GM19395 (cell line): Measurements from ENCODE around the gene CACNA1D.

Experiments used
- ATAC-seq: cut with Tn5 transposase; IDR thresholded peaks from one replicate; pipeline ENCODE4 v1.9.1; 2021; ENCODE audit warnings: mild to moderate bottlenecking, moderate library complexity; ENCODE audit not compliant: unreplicated experiment

Gene CACNA1D

DNA sequence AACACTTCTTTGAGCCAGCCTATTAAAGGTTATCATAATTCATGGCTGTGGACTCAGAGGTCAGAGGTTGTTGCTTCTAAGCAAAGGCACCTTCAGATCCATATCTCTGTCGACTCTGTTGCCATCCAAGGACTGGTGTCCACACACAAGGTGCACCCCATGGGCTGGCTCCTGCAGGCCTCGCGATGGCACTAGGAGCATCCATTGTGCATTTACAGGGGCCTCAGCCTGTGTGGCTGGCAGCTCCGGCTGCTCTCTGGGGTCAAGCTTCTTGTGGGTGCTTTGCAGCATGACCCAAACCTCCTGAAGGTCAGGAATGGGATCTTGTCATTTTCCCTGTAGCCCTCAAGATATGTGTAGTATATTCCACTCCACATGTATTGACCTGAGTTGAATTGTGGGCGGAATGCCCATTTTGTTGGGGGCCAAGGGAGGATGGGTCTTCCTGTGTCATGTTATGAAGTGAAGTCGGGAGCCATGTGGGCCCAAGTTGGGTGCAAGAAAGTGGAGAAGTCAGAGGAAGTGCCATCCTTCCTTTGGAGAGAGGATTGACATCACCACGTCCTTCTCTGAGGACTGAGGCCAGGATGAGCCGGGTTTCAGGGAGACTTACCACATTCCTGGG lies 308.0 kb downstream of the CACNA1D start:
- ATAC-seq = no peak

DNA sequence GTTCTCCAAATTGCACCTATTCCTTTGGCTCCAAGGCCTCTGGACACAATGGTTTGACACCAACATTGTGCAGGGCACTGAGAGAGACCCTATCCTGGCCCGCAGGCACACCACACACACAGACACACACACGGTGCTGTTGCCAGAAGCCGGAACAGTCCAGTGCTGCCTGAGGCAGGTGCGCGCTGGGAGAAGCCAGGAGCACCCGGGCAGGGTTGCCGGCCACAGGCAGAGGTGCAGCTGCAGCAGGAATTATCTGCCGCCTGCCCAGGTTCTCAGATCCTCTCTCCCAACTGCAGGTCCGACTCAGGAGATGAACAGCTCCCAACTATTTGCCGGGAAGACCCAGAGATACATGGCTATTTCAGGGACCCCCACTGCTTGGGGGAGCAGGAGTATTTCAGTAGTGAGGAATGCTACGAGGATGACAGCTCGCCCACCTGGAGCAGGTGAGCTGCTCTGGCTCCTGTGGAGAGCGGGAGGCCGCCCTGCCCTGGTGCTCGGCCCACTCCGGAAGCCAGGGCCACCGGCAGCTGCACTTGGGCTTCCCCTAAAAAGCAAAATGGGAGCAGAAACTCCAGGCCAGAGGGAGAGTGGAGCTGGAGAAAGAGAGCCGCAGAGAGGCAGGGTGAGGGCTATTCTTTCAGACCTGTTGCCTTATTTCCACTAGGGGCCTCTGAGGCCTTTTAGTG lies 308.9 kb downstream of the CACNA1D start:
- ATAC-seq = no peak

DNA sequence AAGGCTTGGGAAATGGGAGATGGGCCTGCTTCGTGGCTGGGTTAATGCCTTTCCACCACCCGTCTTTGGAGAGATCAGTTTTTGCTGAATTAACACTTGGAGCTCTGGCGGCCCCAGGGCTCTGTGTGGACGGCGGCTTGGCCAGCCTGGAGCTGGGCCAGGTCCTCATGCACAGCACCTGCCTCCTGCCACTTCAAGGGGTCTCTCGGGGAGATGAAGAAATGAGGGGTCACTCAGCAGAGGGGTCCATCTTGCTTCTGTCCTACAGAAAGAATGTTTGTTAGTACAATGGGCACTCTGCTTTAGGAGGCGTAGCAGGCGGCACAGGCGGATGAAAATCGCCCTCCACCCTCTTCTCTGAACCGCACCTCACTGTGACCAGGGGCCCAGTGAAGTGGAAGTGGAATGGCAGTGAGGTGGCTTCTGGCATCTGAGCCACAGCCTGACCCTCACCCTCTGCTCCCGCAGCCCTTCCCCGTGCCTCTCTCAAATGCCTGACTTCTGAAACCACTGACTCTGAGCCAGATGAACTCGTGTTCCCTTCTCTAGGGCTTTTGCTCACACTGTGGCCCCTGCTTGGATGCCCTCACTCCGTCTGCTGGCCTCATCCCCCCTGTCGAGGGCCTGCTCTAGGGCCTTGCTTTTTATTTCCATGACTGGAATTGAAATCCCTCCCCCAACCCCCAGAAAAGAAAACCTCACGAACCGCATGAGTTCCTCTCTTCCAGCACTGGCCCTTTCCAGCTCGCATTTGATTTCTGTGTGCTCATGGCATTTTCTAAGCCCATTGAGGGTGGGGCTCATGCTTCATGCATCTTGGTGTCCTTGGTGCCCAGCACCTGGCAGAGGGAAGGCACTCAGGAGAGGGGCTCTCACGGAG lies 309.6 kb downstream of the CACNA1D start:
- no peak for ATAC-seq

DNA sequence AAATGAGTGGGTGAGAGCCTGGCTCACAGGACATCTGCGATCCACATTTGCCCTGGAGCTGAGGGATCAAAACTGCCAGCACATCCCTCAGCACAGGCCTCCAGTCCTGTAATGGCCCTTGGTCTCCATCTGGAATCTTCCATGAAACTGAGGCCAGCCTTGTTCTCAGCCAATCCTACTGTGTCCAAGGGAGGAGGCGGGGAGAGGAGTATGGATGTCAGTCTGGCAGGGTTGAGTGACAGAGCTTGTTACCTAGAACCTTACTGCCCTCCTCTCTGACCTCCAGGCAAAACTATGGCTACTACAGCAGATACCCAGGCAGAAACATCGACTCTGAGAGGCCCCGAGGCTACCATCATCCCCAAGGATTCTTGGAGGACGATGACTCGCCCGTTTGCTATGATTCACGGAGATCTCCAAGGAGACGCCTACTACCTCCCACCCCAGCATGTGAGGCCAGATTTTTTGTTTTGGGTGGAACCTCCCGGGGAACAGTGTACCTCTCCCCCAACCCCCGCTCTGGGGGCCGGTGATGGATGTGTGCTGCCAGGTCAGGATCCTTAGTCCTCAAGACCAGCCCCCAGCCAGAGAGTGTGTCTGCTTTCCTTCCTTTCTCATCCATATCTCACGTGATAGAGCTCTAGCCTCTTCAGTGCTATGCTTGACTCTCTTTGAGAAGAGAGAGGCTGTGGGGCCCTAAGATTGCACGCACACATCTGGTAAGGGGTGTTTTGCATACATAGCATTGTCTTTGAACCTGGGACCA lies 310.5 kb downstream of the CACNA1D start:
- ATAC-seq = peak; percentile 80

GRCh38 chr3:53805463-53806159 lies 311.2 kb downstream of the CACNA1D start:
- ATAC-seq = no peak

- peak; percentile 55 for ATAC-seq
These were observed 312.0 kb downstream of the CACNA1D start for GRCh38 chr3:53806182-53807116.

GRCh38 chr3:53807117-53807810 lies 312.9 kb downstream of the CACNA1D start:
- ATAC-seq = peak; percentile 13

DNA sequence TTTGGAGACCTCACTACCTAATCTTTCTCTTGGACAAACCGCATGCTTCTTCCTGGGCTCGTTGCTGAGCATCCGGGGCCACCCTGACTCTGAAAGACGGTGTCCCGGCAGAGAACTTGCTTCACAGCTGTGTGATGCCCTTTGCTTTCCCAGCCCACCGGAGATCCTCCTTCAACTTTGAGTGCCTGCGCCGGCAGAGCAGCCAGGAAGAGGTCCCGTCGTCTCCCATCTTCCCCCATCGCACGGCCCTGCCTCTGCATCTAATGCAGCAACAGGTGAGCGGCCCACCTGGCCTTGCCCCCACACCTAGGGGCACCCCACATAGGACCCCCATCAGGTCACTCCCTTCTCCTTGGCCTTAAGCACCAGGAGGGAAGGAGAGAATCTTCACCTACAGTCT lies 314.1 kb downstream of the CACNA1D start:
- ATAC-seq = no peak

DNA sequence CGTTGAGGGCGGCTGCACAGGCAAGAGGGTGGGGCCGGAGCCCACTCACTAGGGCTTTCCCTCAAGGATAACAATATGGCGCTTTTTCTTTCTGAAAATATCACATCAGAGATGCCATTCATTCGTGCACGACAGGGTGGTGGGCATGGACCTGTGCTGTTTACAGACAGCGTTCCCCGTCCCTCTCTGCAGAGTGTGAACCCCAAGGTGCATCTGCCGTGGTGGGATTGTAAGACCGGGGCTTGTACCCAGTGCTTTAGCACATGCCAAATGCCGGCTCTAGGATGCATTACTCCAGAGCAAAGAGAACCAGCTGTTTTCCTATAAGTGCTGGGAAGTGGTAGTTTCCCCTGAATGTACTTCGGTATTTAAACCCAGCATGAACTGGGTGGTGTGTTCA lies 314.9 kb downstream of the CACNA1D start:
- no peak for ATAC-seq

DNA sequence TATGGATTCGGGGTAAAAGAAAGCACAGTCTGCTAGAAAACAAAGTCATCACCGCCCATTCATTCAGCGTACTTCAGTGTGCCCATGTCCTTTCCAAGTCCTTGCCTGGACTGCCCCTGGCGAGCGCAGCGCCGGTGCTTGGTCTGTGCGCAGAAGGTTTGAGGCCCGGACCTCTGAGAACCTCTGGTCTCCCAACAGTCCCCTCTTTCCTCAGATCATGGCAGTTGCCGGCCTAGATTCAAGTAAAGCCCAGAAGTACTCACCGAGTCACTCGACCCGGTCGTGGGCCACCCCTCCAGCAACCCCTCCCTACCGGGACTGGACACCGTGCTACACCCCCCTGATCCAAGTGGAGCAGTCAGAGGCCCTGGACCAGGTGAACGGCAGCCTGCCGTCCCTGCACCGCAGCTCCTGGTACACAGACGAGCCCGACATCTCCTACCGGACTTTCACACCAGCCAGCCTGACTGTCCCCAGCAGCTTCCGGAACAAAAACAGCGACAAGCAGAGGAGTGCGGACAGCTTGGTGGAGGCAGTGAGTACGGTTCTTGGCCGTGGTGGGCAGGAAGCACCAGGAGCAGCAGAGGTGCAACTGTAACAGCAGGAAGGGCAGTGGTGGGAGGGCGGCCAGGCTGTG lies 315.5 kb downstream of the CACNA1D start:
- ATAC-seq = no peak

GRCh38 chr3:53811143-53811927 lies 316.9 kb downstream of the CACNA1D start:
- ATAC-seq = no peak

- ATAC-seq = no peak
These were observed 318.0 kb downstream of the CACNA1D start for GRCh38 chr3:53812434-53812833.

- no peak for ATAC-seq
These were observed 318.8 kb downstream of the CACNA1D start for GRCh38 chr3:53813229-53813628.

- no peak for ATAC-seq
These were observed 319.5 kb downstream of the CACNA1D start for GRCh38 chr3:53813876-53814275.

GRCh38 chr3:53815067-53815466 lies 320.7 kb downstream of the CACNA1D start:
- no peak for ATAC-seq

DNA sequence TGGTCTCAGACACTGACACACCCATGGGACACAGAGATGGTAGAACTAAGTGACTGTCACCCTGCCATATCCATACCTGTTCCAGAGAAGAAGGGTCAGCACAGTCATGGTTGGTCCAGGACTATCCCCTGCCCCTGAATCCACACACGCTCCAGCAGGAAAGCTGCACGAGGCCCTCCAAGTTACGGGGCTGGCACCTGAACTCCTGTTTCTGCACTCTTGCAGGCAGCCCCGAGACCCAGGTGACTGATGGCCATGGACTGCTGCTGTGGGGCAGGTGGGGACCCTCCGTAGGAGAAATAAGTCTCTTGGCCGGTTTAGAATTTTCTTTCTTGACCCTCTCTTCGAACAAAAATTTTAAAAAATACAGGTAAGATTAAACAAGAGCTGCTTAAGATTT lies 321.2 kb downstream of the CACNA1D start:
- ATAC-seq = no peak

DNA sequence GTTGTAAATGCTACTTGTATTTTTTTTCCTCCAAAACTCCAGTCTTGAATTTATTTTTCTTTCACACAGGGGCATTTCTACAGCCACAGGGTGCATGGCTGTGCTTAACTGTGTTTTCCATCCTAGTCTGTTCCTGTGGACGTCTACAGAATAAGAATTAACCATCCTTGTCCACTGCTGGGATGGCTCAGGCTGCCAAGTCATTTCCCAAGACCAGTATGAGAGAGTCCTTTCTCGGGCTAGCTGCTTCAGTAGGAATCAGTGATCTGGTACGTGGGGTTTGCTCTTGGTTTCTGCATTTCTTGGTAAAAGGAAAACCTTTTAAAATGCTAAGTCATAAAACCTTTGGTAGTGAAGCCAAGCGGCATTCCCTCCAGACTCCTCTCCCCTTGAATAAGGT lies 322.0 kb downstream of the CACNA1D start:
- ATAC-seq = no peak

- ATAC-seq = no peak
These were observed 322.8 kb downstream of the CACNA1D start for GRCh38 chr3:53817211-53817610.
